ENCODE measurements around the gene CEBPZOS.

The CEBPZOS gene

GRCh38 chr2:37232131-37232933 is 36.0 kb downstream of the CEBPZOS start:
- no peak for DNase-seq (ENCODE audit: low read depth in 2 of 2)

DNA sequence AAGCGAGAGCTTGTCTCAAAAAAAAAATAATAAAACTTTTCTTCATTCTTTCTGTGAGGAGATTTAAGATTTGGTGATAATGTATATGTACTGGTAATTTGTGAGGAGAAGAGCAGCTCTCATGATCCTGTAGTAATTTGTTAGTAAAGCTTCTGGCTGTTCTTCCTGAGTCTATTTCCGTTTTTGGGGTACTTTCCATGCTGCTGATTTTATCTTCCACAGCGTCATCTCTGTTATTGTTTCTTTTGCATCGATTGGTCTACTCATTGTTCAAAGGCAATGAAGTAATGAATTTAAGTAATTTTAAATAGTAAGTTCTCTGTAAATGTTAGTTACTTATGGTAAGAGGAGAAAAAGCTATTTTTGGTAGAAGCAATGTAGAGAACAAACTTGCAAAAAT is 47.1 kb downstream of the CEBPZOS start:
- DNase-seq (ENCODE audit: low read depth in 2 of 2) = no peak

- no peak for DNase-seq (ENCODE audit: low read depth in 2 of 2)
These were observed 47.7 kb downstream of the CEBPZOS start for GRCh38 chr2:37244017-37244416.

DNA sequence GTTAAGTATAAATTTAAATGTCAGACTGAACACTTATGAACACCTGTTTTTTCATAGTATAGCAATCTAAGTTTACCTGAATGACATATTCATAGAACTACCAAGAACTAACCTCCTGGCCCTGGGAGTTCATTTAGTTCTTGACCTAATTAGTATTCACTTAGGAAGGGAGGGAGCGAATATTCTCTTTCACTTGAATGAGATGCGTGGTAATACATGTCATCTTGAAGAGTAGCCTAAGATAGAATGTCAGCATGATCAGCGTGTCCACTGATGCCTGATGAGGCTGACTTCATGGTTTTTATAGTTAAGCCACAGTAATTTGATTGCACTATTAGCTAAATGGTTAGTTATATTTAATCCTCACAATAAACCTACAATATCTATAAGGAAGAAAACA is 48.5 kb downstream of the CEBPZOS start:
- no peak for DNase-seq (ENCODE audit: low read depth in 2 of 2)

GRCh38 chr2:37246205-37246604 is 49.9 kb downstream of the CEBPZOS start:
- no peak for DNase-seq (ENCODE audit: low read depth in 2 of 2)

DNA sequence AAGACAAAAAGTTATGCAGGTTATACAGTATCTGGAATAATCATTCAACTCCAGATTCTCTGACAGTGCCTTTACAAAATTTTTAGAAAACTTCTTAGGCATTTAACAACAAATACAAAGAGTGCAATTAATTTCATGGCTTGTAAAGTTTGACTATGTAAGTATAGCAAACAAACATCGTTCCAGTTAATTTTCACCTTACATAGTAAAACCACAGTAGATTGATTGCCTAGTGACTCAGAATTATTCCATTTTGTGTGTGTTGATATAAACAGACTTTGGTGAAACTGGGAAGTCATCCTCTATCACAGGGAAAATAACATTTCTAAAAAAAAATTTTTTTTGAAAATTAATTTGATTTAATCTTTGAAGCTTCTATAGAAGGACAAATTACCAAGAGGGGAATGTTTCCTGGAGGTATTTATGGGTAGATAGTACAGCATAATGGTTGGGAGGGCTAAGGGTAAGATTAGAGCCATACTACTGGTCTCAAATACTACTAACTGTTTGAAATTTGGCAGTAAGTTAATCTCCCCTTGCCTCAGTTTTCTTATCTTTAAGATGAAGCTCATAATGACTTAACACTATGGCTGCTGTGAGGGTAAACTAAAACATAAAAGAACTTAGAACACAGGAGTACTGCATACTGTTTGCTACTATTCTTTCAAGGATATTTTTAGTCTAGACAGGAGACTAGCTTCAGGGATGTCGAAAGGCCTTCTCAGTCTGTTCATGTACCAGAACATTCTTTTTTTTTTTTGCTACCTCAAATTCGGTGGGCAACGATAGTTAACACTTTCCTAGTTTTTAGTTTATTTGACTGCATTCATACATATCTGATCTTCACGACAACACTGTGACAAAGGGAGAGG is 54.8 kb downstream of the CEBPZOS start:
- DNase-seq (ENCODE audit: low read depth in 2 of 2) = no peak
